GM12878 (cell line): ENCODE results near the gene CNPY1. TPM values are rescaled to one million over a fixed set of nuclear protein-coding genes. Genes with fewer than 3 reads are reported as not detected.

Experiments
- ATAC-seq: fragments of 200-7000 bp; cut with Tn5 transposase; 3 replicates; pipeline ENCODE4 v1.9.1; 2020; ENCODE audit warnings: mild to moderate bottlenecking, moderate library complexity
- BruUV-seq: library from RNA; stranded (reverse); fragments of 400-500 nt; replicated peaks from 2 replicates; lab custom pipeline; 2021; lab: Mats Ljungman, UMichigan
- CTCF ChIA-PET: fragments of 300-600 bp; sonication (Branson Sonifier 250); formaldehyde crosslinking; extraction: SDS; loops from one replicate; lab custom pipeline; 2021; ENCODE audit warnings: inconsistent platforms; lab: Yijun Ruan, JAX
- POLR2A ChIA-PET: fragments of 350-600 bp; formaldehyde crosslinking; extraction: SDS; loops from one replicate; lab custom pipeline; 2021; ENCODE audit warnings: inconsistent platforms; lab: Charles Lee
- RAD21 ChIA-PET: fragments of 300-600 bp; sonication (Branson Sonifier 250); formaldehyde crosslinking; loops from one replicate; lab custom pipeline; 2023; ENCODE audit warnings: antibody characterized with exemption; ENCODE audit not compliant: unreplicated experiment; lab: Charles Lee
- SMC1A ChIA-PET: fragments of 300-600 bp; sonication (Branson Sonifier 250); formaldehyde crosslinking; loops from one replicate; lab custom pipeline; 2023; ENCODE audit not compliant: unreplicated experiment, uncharacterized antibody; lab: Charles Lee
- DNase-seq: peaks from one replicate; pipeline ENCODE4 v3.0.0-alpha.2; 2011; ENCODE audit warnings: low read depth, low spot score
- FAIRE-seq: peaks from 3 replicates; lab custom pipeline; 2011; peaks lifted over from hg19 to GRCh38; lab: Jason Lieb, UNC
- H2AFZ ChIP-seq: 2 replicates; pipeline ENCODE4 v1.6.0; 2011; ENCODE audit warnings: low read depth, low read length, control low read depth; ENCODE audit not compliant: control insufficient read depth
- H3K27ac ChIP-seq: 2 replicates; pipeline ENCODE4 v1.5.1; 2011; ENCODE audit warnings: control low read depth; ENCODE audit not compliant: control insufficient read depth, insufficient read depth
- H3K27me3 ChIP-seq, 2 experiments: replicated peaks in 1 of 2; 2 replicates each; pipeline versions ENCODE4 v1.6.0 to v1.6.1; 2011; ENCODE audit warnings: low read length in 1 of 2; ENCODE audit not compliant: control insufficient read depth in 2 of 2, insufficient read depth in 2 of 2
- H3K36me3 ChIP-seq, 2 experiments: 2 replicates each; pipeline ENCODE4 v1.5.1; 2011; ENCODE audit warnings: low read length in 1 of 2; ENCODE audit not compliant: control insufficient read depth in 2 of 2, insufficient read depth in 2 of 2
- H3K4me1 ChIP-seq: 2 replicates; pipeline ENCODE4 v1.6.1; 2011; ENCODE audit warnings: mild to moderate bottlenecking, low read length, moderate library complexity, mixed read lengths; ENCODE audit not compliant: control insufficient read depth, insufficient read depth
- H3K4me2 ChIP-seq: 2 replicates; pipeline ENCODE4 v1.6.0; 2011; ENCODE audit warnings: control low read depth; ENCODE audit not compliant: control insufficient read depth, insufficient read depth
- H3K4me3 ChIP-seq: fragments of 200-600 bp; sonication (generic); 2 replicates; pipeline ENCODE4 v1.5.1; 2016
- H3K79me2 ChIP-seq: 2 replicates; pipeline ENCODE4 v1.6.0; 2011; ENCODE audit warnings: low read length; ENCODE audit not compliant: control insufficient read depth, insufficient read depth
- H3K9ac ChIP-seq: 2 replicates; pipeline ENCODE4 v1.8.0; 2011; ENCODE audit warnings: low read length, control low read depth, mixed read lengths; ENCODE audit not compliant: control insufficient read depth, insufficient read depth
- H3K9me3 ChIP-seq: replicated peaks from 3 replicates; pipeline ENCODE4 v1.5.1; 2011; ENCODE audit warnings: mild to moderate bottlenecking, low read length; ENCODE audit not compliant: control insufficient read depth, insufficient read depth
- H4K20me1 ChIP-seq: 2 replicates; pipeline ENCODE4 v1.6.0; 2011; ENCODE audit not compliant: control insufficient read depth, insufficient read depth
- CUX1 ChIP-seq: IDR thresholded peaks from 2 replicates; pipeline ENCODE4 v1.6.1; 2012; ENCODE audit warnings: improper control_type of control experiment, low read depth, low read length; ENCODE audit not compliant: insufficient replicate concordance
- IKZF1 ChIP-seq: fragments of 450-650 bp; conservative IDR thresholded peaks from 2 replicates; pipeline ENCODE4 v1.6.1; 2017; ENCODE audit warnings: antibody characterized with exemption, mild to moderate bottlenecking
- NFIC ChIP-seq: IDR thresholded peaks from 2 replicates; pipeline ENCODE4 v1.6.1; 2012; ENCODE audit warnings: low read depth, mild to moderate bottlenecking, inconsistent platforms, low read length, moderate library complexity
- SMARCA5 ChIP-seq: fragments of 450-650 bp; IDR thresholded peaks from 2 replicates; pipeline ENCODE4 v1.6.1; 2017; ENCODE audit warnings: mild to moderate bottlenecking
- SREBF1 ChIP-seq: IDR thresholded peaks from 2 replicates; pipeline ENCODE4 v1.6.1; 2012; ENCODE audit warnings: mild to moderate bottlenecking, low read length
- TARDBP ChIP-seq: IDR thresholded peaks from 2 replicates; pipeline ENCODE4 v1.6.1; 2016; ENCODE audit warnings: borderline replicate concordance
- ZBED1 ChIP-seq: IDR thresholded peaks from 2 replicates; pipeline ENCODE4 v1.6.1; 2016; ENCODE audit warnings: borderline replicate concordance
- ZBTB33 ChIP-seq: fragments of 450-650 bp; IDR thresholded peaks from 2 replicates; pipeline ENCODE4 v1.6.1; 2017; ENCODE audit warnings: mild to moderate bottlenecking
- ZZZ3 ChIP-seq: IDR thresholded peaks from 2 replicates; pipeline ENCODE4 v1.6.1; 2011; ENCODE audit warnings: low read depth; ENCODE audit not compliant: control insufficient read depth, insufficient read length
- WGBS: methylation state at CpG from one replicate; pipeline ENCODE4 v1.1.6; 2016; ENCODE audit warnings: low lambda C conversion rate; ENCODE audit not compliant: insufficient replicate concordance, insufficient coverage; ENCODE audit errors: missing lambda C conversion rate; 5-methylcytosine and 5-hydroxymethylcytosine counted together
- in situ Hi-C: fragments of 300-500 bp; cut with MboI; formaldehyde crosslinking; loops from 9 replicates; pipeline ENCODE4 v1.14.3; 2018; ENCODE audit warnings: mixed read lengths
- intact Hi-C: fragments of 100-400 bp; cut with micrococcal nuclease; formaldehyde crosslinking; loops from one replicate; pipeline ENCODE4 v1.14.2; 2022; ENCODE audit not compliant: unreplicated experiment
- polyA plus RNA-seq, 11 experiments: library from polyadenylated mRNA; depleted of rRNA in 4 of 11; unstranded in 6 of 11; stranded (reverse) in 5 of 11; fragments of >200 nt; fragmentation: Nextera tagmentation in 4 of 11; fragmentation: Illumina TruSeq in 1 of 11; extraction: Ambion mirVana in 4 of 11; extraction: Trizol in 1 of 11; gene quantifications; 1 replicate in 1 of 11; 2 replicates in 10 of 11; pipeline versions ENCODE4 v1.2.1 to v1.2.3, GENCODE V29; 2011 to 2016; ENCODE audit warnings: inconsistent platforms in 2 of 11, missing spikeins in 2 of 11, low read depth in 1 of 11
- total RNA-seq, 4 experiments: library from RNA; depleted of rRNA in 3 of 4; stranded (reverse); fragments of >200 nt in 3 of 4; fragmentation: Illumina TruSeq in 1 of 4; extraction: Trizol in 1 of 4; gene quantifications; 2 replicates each; pipeline versions ENCODE4 v1.2.1 to v1.2.3, GENCODE V29; 2013 to 2021

Gene CNPY1
- total and polyA plus RNA-seq, 10 of the 15 experiments (the other 5 are each of a cell fraction or from before 2014, with no cell fraction given) = not detected

- Histone ChIP-seq H3K9ac (no peak overlapping the region), H3K9me3 (no peaks in the 10 kb centered on the region), H3K4me1 (no peaks in the 10 kb centered on the region), H3K36me3 (no peaks in the 10 kb centered on the region), H3K27me3 (peaks cover 5 to 7% of the 10 kb centered on the region in 2 experiments; a peak in 2 of 4 replicates), H3K4me2 (no peak overlapping the region), H3K4me3 (no peak overlapping the region), H4K20me1 (no peaks in the 10 kb centered on the region), H3K27ac (no peak overlapping the region), H2AFZ (no peak overlapping the region), H3K79me2 (no peaks in the 10 kb centered on the region)
- POLR2A ChIA-PET = no interaction called here
- SMC1A ChIA-PET = no interaction called here
- no peak for TF ChIP-seq IKZF1
- no peak for TF ChIP-seq ZBTB33
- no peak for TF ChIP-seq SREBF1
- TF ChIP-seq TARDBP = no peak
- TF ChIP-seq SMARCA5 = no peak
- TF ChIP-seq ZZZ3 = no peak
- TF ChIP-seq CUX1 = no peak
- no peak for TF ChIP-seq NFIC
- no peak for TF ChIP-seq ZBED1
- 35% methylated on average over 7 of the region's 7 CpGs for WGBS
- in situ Hi-C loops = no loop called here
- RAD21 ChIA-PET = no interaction called here
- no peak for ATAC-seq
- CTCF ChIA-PET = no interaction called here
- no peak for DNase-seq
- no TSS peak for BruUV-seq
- intact Hi-C loops = no loop called here
- FAIRE-seq = no peak
Observed at GRCh38 chr7:155518633-155519032, 27.7 kb downstream of the CNPY1 start.
